ENCODE data around the gene DRGX. TPM values are rescaled to one million over a fixed set of nuclear protein-coding genes. Genes with fewer than 3 reads are reported as not detected.

The DRGX gene
- total and polyA plus RNA-seq, 2 of the 4 experiments (the other 2 are of a cell fraction) = not detected

DNA sequence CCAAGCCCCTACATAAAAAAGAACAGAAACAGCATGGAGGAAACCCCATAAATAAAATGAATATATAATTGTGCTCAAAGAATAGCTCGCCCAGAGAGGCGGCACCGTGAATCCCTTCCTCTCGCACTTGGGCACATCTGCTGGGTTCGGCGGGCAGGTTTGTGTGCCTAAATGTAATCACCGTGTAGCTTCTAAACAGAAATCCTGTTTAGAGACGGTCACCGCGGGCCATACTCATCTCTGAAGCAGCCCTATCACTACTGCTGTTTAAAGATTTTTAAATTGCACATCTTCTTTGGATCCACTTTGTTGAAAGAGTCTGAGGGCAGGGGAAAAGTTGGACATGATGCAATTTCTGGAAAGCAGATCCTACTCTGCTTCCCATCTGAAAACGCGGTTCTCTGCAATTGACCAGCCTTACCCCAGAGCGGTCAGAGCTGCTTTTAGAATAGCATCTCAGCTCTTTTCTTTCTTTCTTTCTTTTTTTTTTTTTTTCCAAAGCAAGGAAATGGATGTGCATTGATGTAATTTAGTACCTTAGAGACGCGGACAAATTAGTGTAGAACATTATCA is 6.4 kb downstream of the DRGX start:
- dilution Hi-C loops (cut with HindIII; ENCODE audit: low sequenced_read_pairs, unreplicated experiment) = no loop called here
- TF ChIP-seq, protein P1, sequence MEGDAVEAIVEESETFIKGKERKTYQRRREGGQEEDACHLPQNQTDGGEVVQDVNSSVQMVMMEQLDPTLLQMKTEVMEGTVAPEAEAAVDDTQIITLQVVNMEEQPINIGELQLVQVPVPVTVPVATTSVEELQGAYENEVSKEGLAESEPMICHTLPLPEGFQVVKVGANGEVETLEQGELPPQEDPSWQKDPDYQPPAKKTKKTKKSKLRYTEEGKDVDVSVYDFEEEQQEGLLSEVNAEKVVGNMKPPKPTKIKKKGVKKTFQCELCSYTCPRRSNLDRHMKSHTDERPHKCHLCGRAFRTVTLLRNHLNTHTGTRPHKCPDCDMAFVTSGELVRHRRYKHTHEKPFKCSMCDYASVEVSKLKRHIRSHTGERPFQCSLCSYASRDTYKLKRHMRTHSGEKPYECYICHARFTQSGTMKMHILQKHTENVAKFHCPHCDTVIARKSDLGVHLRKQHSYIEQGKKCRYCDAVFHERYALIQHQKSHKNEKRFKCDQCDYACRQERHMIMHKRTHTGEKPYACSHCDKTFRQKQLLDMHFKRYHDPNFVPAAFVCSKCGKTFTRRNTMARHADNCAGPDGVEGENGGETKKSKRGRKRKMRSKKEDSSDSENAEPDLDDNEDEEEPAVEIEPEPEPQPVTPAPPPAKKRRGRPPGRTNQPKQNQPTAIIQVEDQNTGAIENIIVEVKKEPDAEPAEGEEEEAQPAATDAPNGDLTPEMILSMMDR (conservative IDR thresholded peaks at IDR 0.05; ENCODE audit: low read depth, low read length) = no peak
- TF ChIP-seq, protein P2, sequence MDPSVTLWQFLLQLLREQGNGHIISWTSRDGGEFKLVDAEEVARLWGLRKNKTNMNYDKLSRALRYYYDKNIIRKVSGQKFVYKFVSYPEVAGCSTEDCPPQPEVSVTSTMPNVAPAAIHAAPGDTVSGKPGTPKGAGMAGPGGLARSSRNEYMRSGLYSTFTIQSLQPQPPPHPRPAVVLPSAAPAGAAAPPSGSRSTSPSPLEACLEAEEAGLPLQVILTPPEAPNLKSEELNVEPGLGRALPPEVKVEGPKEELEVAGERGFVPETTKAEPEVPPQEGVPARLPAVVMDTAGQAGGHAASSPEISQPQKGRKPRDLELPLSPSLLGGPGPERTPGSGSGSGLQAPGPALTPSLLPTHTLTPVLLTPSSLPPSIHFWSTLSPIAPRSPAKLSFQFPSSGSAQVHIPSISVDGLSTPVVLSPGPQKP (IDR thresholded peaks at IDR 0.05; ENCODE audit: borderline replicate concordance, low read depth, low read length) = no peak
- no peak for TF ChIP-seq MAFK (IDR thresholded peaks at IDR 0.05; ENCODE audit: low read depth, low read length)
- TF ChIP-seq POLR2A (IDR thresholded peaks at IDR 0.05; ENCODE audit: low read depth, low read length) = no peak
- TF ChIP-seq BHLHE40 (IDR thresholded peaks at IDR 0.05; ENCODE audit: low read depth, low read length) = no peak
- no peak for TF ChIP-seq RFX5 (IDR thresholded peaks at IDR 0.05; ENCODE audit: low read depth, low read length)
- no peak for TF ChIP-seq RAD21 (IDR thresholded peaks at IDR 0.05; ENCODE audit: low read length)
- no peak for TF ChIP-seq CHD1 (IDR thresholded peaks at IDR 0.05; ENCODE audit: low read depth, low read length)
- TF ChIP-seq RCOR1 (IDR thresholded peaks at IDR 0.05; ENCODE audit: insufficient replicate concordance, low read length) = no peak
- TF ChIP-seq CEBPB (IDR thresholded peaks at IDR 0.05; ENCODE audit: low read depth, low read length) = no peak
- no peak for TF ChIP-seq MAZ (IDR thresholded peaks at IDR 0.05; ENCODE audit: borderline replicate concordance, low read depth, low read length)
- no peak for TF ChIP-seq MXI1 (IDR thresholded peaks at IDR 0.05; ENCODE audit: borderline replicate concordance, low read depth, low read length)
- Histone ChIP-seq H4K20me1 (ENCODE audit: insufficient read depth, low read length) (0 out of 2 replicates have a peak, but pooled peaks cover 5% of the 10 kb centered on the region), H3K4me2 (ENCODE audit: low read depth, low read length) (no peak overlapping the region), H2AK9ac (replicated peaks; ENCODE audit: low read depth, low read length, poor library complexity) (no peak overlapping the region), H2AK5ac (ENCODE audit: low read depth, low read length) (no peak overlapping the region), H3K18ac (ENCODE audit: low read depth, low read length) (no peak overlapping the region), H3K27ac (ENCODE audit: insufficient read depth, low read length) (no peak overlapping the region), H3K9ac (ENCODE audit: low read depth, low read length) (no peak overlapping the region), H4K8ac (ENCODE audit: low read depth in 2 of 2, low read length in 2 of 2) (no peak overlapping the region), H3K4ac (ENCODE audit: low read depth, low read length) (no peak overlapping the region), H2BK5ac (ENCODE audit: low read depth, low read length, poor library complexity, severe bottlenecking) (no peak overlapping the region), H4K91ac (ENCODE audit: insufficient read depth, low read depth, low read length) (no peak overlapping the region), H3K23ac (ENCODE audit: low read depth, low read length) (no peak overlapping the region), H3K79me1 (ENCODE audit: low read depth in 1 of 2, low read length in 2 of 2) (no peaks in the 10 kb centered on the region), H3K4me1 (ENCODE audit: control insufficient read depth, insufficient read depth, low read length) (peaks cover 3% of the 10 kb centered on the region; the same call in 1 of the 2 replicates), H3K56ac (ENCODE audit: extremely low read depth, insufficient read depth, low read length) (no peak overlapping the region), H2BK120ac (ENCODE audit: low read depth, low read length) (no peak overlapping the region), H3K14ac (replicated peaks; ENCODE audit: low read depth, low read length) (no peak overlapping the region), H3K9me1 (ENCODE audit: insufficient read depth, low read length) (peaks cover 10% of the 10 kb centered on the region), H3K4me3 (ENCODE audit: insufficient read depth, low read depth, low read length) (no peak overlapping the region), H3K9me3 (ENCODE audit: control insufficient read depth, insufficient read depth, low read length) (no peaks in the 10 kb centered on the region), H2AFZ (replicated peaks; ENCODE audit: low read length, poor library complexity) (no peak overlapping the region), H3K36me3 (ENCODE audit: control insufficient read depth, insufficient read depth, low read length) (no peaks in the 10 kb centered on the region), H2BK20ac (ENCODE audit: low read depth, low read length) (no peak overlapping the region), H3K27me3 (ENCODE audit: control insufficient read depth, insufficient read depth, low read length) (peaks cover 32% of the 10 kb centered on the region), H2BK15ac (ENCODE audit: low read depth, low read length) (no peak overlapping the region), H4K5ac (ENCODE audit: low read depth, low read length) (no peak overlapping the region)
- CTCF ChIA-PET = interaction anchor here (0.6 to 1.4 kb wide), 2 partner anchors 18 to 720 kb away, joined by 3 to 4 read pairs; no protein-coding TSS in a partner anchor
- intact Hi-C loops (cut with micrococcal nuclease) = no loop called here
- POLR2A ChIA-PET (ENCODE audit: unreplicated experiment) = no interaction called here
- no peak for ATAC-seq (ENCODE audit: low read depth)
- WGBS, 2 experiments (ENCODE audit: extremely low coverage in 2 of 2, insufficient read length in 1 of 2) = 84% methylated on average over 6 of the region's 15 CpGs; no CpG with 5 or more reads in 1 of the 2 experiments
- no peak for DNase-seq
- BruUV-seq (replicated peaks) = no TSS peak
- in situ Hi-C loops (cut with MboI; ENCODE audit: low sequenced_read_pairs) = no loop called here

All from IMR-90 (cell line).